Uterus (tissue), 2 donors: ENCODE measurements around the gene GPR32.

Experiments
- POLR2A ChIP-seq, 2 donors: fragments of 450-650 bp; IDR thresholded peaks; one replicate each; pipeline ENCODE4 v1.6.1; 2016; ENCODE audit warnings: antibody characterized with exemption in 2 of 2, mild to moderate bottlenecking in 1 of 2, moderate library complexity in 1 of 2
- TF ChIP-seq, protein P1 (sequence below), 4 experiments: fragments of 200-600 bp in 2 of 4; fragments of 450-650 bp in 2 of 4; sonication (generic) in 2 of 4; IDR thresholded peaks; one replicate each; pipeline ENCODE4 v1.5.1; 2016 to 2019; ENCODE audit warnings: antibody characterized with exemption in 4 of 4, mild to moderate bottlenecking in 2 of 4, moderate library complexity in 1 of 4

DNA sequence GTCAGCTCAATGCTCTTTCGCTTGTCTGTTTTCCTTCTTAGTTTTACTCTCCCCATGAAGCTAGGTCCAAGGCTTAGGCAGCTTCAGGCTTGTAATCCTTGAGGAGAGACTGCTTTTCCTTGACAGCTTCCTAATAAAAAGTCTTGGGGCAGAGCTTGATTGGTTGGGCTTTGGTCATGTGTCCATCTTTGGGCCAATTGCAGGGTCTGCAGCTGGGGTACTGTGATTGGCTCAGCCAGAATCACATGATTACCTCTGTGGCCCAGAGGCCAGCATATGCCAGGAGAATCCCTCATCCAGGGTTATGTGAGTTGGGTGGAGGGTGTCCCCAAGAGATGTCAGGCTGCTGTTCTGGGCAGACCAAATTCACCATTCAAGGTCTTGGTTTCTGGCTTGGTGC is 45.2 kb downstream of the GPR32 start:
- TF ChIP-seq, protein P1, sequence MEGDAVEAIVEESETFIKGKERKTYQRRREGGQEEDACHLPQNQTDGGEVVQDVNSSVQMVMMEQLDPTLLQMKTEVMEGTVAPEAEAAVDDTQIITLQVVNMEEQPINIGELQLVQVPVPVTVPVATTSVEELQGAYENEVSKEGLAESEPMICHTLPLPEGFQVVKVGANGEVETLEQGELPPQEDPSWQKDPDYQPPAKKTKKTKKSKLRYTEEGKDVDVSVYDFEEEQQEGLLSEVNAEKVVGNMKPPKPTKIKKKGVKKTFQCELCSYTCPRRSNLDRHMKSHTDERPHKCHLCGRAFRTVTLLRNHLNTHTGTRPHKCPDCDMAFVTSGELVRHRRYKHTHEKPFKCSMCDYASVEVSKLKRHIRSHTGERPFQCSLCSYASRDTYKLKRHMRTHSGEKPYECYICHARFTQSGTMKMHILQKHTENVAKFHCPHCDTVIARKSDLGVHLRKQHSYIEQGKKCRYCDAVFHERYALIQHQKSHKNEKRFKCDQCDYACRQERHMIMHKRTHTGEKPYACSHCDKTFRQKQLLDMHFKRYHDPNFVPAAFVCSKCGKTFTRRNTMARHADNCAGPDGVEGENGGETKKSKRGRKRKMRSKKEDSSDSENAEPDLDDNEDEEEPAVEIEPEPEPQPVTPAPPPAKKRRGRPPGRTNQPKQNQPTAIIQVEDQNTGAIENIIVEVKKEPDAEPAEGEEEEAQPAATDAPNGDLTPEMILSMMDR (IDR thresholded peaks at IDR 0.05), result no peak
- TF ChIP-seq POLR2A (IDR thresholded peaks at IDR 0.05), result no peak
